ENCODE measurements around the gene C6. TPM values are rescaled to one million over a fixed set of nuclear protein-coding genes. Genes with fewer than 3 reads are reported as not detected.

C6 gene
- total RNA-seq, 1 donor from 2014 or later = 89.5 TPM

DNA sequence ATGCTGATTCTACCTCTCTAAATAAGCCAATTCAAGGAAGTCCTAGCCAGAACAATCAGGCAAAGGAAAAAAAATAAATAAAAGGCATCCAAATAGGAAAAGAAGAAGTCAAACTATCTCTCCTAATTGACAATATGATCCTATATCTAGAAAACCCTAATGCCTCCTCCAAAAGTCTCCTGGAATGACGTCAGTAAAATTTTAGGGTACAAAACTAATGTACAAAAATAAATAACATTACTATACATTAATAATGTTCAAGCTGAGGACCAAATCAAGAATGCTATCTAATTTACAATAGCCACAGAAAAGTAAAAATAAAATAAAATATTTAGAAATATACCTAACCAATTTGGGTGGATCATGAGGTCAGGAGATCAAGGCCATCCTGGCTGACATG lies 33.8 kb upstream of the C6 start:
- Histone ChIP-seq H3K27ac (replicated peaks) (no peak overlapping the region), H3K4me1 (no peaks in the 10 kb centered on the region), H3K36me3 (no peaks in the 10 kb centered on the region), H3K4me3 (no peak overlapping the region), H3K9me3 (replicated peaks) (peaks cover 11% of the 10 kb centered on the region), H3K27me3 (ENCODE audit: low read depth) (no peaks in the 10 kb centered on the region)
- TF ChIP-seq, protein P1, sequence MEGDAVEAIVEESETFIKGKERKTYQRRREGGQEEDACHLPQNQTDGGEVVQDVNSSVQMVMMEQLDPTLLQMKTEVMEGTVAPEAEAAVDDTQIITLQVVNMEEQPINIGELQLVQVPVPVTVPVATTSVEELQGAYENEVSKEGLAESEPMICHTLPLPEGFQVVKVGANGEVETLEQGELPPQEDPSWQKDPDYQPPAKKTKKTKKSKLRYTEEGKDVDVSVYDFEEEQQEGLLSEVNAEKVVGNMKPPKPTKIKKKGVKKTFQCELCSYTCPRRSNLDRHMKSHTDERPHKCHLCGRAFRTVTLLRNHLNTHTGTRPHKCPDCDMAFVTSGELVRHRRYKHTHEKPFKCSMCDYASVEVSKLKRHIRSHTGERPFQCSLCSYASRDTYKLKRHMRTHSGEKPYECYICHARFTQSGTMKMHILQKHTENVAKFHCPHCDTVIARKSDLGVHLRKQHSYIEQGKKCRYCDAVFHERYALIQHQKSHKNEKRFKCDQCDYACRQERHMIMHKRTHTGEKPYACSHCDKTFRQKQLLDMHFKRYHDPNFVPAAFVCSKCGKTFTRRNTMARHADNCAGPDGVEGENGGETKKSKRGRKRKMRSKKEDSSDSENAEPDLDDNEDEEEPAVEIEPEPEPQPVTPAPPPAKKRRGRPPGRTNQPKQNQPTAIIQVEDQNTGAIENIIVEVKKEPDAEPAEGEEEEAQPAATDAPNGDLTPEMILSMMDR (IDR thresholded peaks at IDR 0.05; ENCODE audit: borderline replicate concordance) = no peak
- intact Hi-C loops (cut with micrococcal nuclease) = no loop called here
- no peak for DNase-seq

DNA sequence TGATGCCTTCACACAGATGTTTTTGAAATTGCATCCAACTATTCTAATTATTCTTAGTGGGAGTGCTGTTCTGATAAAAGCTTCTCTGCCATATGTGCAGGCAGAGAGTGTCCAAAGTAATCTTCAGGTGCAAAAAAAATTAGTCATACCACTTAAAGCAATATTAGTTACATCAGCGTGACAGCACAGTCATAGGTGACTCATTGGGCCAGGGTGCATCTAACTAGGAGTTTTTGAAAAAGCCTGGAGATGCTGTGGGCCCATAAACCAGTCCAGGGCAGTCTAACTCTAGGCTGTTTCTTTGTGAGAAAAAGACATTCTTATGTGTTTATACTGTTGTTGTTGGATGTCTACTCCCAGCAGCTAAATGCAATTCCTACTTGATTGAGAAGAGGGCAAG lies 33.0 kb upstream of the C6 start:
- intact Hi-C loops (cut with micrococcal nuclease) = no loop called here
- H3K4me3 ChIP-seq = no peak overlapping the region
- DNase-seq = no peak
- TF ChIP-seq, protein P1 (IDR thresholded peaks at IDR 0.05; ENCODE audit: borderline replicate concordance) = no peak
- H3K27me3 ChIP-seq (ENCODE audit: low read depth) = no peaks in the 10 kb centered on the region
- H3K36me3 ChIP-seq = no peaks in the 10 kb centered on the region
- no peaks in the 10 kb centered on the region for H3K4me1 ChIP-seq
- H3K27ac ChIP-seq (replicated peaks) = no peak overlapping the region
- H3K9me3 ChIP-seq (replicated peaks) = peaks cover 11% of the 10 kb centered on the region

DNA sequence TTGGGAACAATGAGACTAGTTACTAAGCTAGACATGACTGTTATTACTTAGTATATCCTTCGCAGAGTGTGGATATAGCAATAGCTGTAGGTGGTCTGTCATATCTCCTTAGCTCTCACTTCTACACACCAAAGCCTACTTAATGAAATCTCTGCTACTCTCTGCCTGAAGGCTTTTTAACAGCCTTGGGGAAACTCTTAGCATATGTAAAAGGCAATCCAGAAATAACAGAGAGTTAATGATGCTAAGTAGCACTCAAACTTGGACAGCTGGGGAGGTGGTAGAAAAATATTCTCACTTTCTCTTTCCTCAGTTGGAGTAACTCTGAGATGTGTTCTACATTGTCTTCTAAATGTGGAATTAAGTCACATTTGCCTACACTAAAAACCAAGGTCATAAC lies 30.2 kb upstream of the C6 start:
- intact Hi-C loops (cut with micrococcal nuclease) = no loop called here
- TF ChIP-seq, protein P1 (IDR thresholded peaks at IDR 0.05; ENCODE audit: borderline replicate concordance) = no peak

DNA sequence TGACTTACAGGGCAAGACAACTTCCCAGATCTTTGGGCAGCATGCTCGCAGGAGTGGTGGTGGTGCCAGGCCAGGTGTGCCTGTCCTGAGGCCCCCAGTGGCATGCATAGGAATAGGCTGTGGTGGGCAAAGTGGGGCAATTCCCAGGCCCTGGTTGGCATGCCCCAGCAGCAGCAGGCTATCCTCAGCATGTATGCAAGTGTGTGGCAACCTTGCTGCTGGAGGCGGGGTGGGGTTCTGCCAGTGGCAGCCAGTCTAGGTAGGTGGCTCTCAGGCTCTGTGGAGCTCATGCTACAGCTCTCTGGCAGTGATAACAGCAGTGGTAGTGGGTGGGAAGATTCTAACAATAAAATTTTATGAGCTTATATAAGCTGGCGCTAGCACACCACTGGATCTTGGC lies 27.7 kb upstream of the C6 start:
- H3K27ac ChIP-seq (replicated peaks) = no peak overlapping the region
- peaks cover 16% of the 10 kb centered on the region for H3K9me3 ChIP-seq (replicated peaks)
- no peak overlapping the region for H3K4me3 ChIP-seq
- TF ChIP-seq, protein P1 (IDR thresholded peaks at IDR 0.05; ENCODE audit: borderline replicate concordance) = no peak
- no peaks in the 10 kb centered on the region for H3K27me3 ChIP-seq (ENCODE audit: low read depth)
- intact Hi-C loops (cut with micrococcal nuclease) = no loop called here
- H3K4me1 ChIP-seq = no peaks in the 10 kb centered on the region
- DNase-seq = no peak
- no peaks in the 10 kb centered on the region for H3K36me3 ChIP-seq

More for the DNA sequence above, 30.2 kb upstream of the C6 start:
- Histone ChIP-seq H3K27me3 (ENCODE audit: low read depth) (no peaks in the 10 kb centered on the region), H3K4me3 (no peak overlapping the region), H3K36me3 (no peaks in the 10 kb centered on the region), H3K9me3 (replicated peaks) (peaks cover 17% of the 10 kb centered on the region), H3K4me1 (no peaks in the 10 kb centered on the region), H3K27ac (replicated peaks) (no peak overlapping the region)
- no peak for DNase-seq

DNA sequence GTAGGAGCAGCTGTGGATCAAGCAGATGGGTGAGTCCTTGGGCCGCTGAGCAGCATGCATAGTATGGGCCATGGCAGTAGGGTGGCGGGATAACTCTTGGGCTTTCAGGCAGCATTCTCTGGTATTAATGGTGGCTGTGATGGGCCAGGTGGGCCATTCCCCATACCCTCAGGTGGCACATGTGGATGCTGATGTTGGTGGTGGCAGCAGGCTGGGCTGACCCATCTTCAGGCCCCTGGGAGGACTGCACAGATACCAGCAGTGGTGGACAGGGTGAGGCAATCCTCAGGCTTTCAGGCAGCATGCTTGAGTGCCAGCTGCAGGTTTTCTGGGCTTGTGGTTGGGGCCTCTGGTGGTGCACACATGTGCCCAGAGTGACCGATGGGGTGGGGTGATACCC lies 27.1 kb upstream of the C6 start:
- Histone ChIP-seq H3K27ac (replicated peaks) (no peak overlapping the region), H3K27me3 (ENCODE audit: low read depth) (no peaks in the 10 kb centered on the region), H3K9me3 (replicated peaks) (peaks cover 16% of the 10 kb centered on the region), H3K4me3 (no peak overlapping the region), H3K36me3 (no peaks in the 10 kb centered on the region), H3K4me1 (no peaks in the 10 kb centered on the region)
- no peak for DNase-seq
- TF ChIP-seq, protein P1 (IDR thresholded peaks at IDR 0.05; ENCODE audit: borderline replicate concordance) = no peak
- intact Hi-C loops (cut with micrococcal nuclease) = no loop called here

DNA sequence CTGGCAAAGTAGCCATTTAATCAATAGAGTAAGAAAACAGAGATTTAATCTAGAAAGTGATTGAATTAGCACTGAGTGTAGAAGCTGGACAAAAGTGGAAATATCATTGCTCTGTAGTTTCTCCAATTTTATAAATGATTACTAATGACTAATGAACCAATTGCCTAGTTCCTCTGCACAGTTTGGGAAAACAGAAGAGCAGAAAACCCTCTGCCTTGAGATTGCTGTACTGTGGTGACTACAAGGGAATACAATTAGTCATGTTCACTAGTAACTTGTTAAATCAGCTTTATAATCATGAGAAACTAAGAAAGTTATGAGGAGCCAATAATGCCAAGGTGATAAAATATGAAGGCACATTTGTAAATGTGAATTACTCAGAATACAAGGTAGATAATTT lies 21.1 kb upstream of the C6 start:
- H3K4me3 ChIP-seq = no peak overlapping the region
- TF ChIP-seq, protein P1 (IDR thresholded peaks at IDR 0.05; ENCODE audit: borderline replicate concordance) = no peak
- H3K4me1 ChIP-seq = no peaks in the 10 kb centered on the region

More for the DNA sequence above, 21.1 kb upstream of the C6 start:
- intact Hi-C loops (cut with micrococcal nuclease) = no loop called here
- no peak overlapping the region for H3K27ac ChIP-seq (replicated peaks)
- peaks cover 27% of the 10 kb centered on the region for H3K9me3 ChIP-seq (replicated peaks)
- no peak for DNase-seq
- no peaks in the 10 kb centered on the region for H3K27me3 ChIP-seq (ENCODE audit: low read depth)
- no peaks in the 10 kb centered on the region for H3K36me3 ChIP-seq
